ENCODE results near the gene MCF2L. TPM values are rescaled to one million over a fixed set of nuclear protein-coding genes. Genes with fewer than 3 reads are reported as not detected.

The MCF2L gene
- total and polyA plus RNA-seq, 12 donors = 29.6 to 99.8 (median 45.3) TPM

DNA sequence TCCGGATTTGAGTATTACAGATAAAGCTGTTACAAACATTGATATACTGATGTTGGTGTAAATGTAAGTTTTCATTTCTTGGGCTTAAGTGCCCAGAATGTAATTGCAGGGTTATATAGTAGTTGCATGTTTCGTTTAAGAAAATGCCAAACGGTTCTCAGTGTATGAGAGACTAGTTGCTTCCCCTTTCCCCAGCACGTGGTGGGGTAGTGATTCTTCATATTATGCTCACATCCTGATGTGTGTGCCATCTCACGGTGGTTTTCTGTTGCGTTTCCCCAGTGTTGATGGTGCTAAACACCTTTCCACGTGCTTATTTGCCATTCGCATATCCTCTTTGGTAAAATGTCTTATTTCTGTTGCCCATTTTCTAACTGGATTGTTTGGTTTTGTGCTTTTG is 101.8 kb downstream of the MCF2L start:
- DNase-seq = no peak
- ATAC-seq = no peak
- intact Hi-C loops (cut with DNase I) = no loop called here
- 79 to 83% methylated on average over 8 of the region's 8 CpGs for WGBS, 2 donors
- no peaks in the 10 kb centered on the region for H3K27me3 ChIP-seq
- TF ChIP-seq CTCF (IDR thresholded peaks at IDR 0.05) = no peak
- no peaks in the 10 kb centered on the region for H3K9me3 ChIP-seq
- H3K4me1 ChIP-seq = no peaks in the 10 kb centered on the region
- H3K27ac ChIP-seq = no peak overlapping the region
- no peak overlapping the region for H3K4me3 ChIP-seq
- H3K36me3 ChIP-seq = peaks cover 0 to 74% (median 6%) of the 10 kb centered on the region in 9 donors

- no peaks in the 10 kb centered on the region for H3K27me3 ChIP-seq
- ATAC-seq = no peak
- 83 to 93% methylated on average over 3 of the region's 3 CpGs for WGBS, 2 donors
Measured at GRCh38 chr13:113072376-113072775, 103.4 kb downstream of the MCF2L start.

GRCh38 chr13:113073942-113074341 is 104.9 kb downstream of the MCF2L start:
- Histone ChIP-seq H3K4me1 (peaks cover 0 to 7% (median 0%) of the 10 kb centered on the region in 9 donors), H3K36me3 (peaks cover 0 to 94% (median 9%) of the 10 kb centered on the region in 9 donors), H3K27ac (no peak overlapping the region), H3K9me3 (no peaks in the 10 kb centered on the region), H3K4me3 (no peak overlapping the region), H3K27me3 (no peaks in the 10 kb centered on the region)
- no peak for TF ChIP-seq CTCF (IDR thresholded peaks at IDR 0.05)
- no peak for ATAC-seq
- DNase-seq = peak in 1 of 2 donors; percentile 0
- 91 to 92% methylated on average over 11 of the region's 11 CpGs for WGBS, 2 donors
- intact Hi-C loops (cut with DNase I) = no loop called here

More at GRCh38 chr13:113072376-113072775, 103.4 kb downstream of the MCF2L start:
- H3K4me1 ChIP-seq = peaks cover 0 to 6% (median 0%) of the 10 kb centered on the region in 9 donors
- intact Hi-C loops (cut with DNase I) = no loop called here
- no peak for TF ChIP-seq CTCF (IDR thresholded peaks at IDR 0.05)
- no peak overlapping the region for H3K4me3 ChIP-seq
- H3K9me3 ChIP-seq = no peaks in the 10 kb centered on the region
- peaks cover 0 to 78% (median 9%) of the 10 kb centered on the region in 9 donors for H3K36me3 ChIP-seq
- H3K27ac ChIP-seq = no peak overlapping the region
- DNase-seq = no peak

DNA sequence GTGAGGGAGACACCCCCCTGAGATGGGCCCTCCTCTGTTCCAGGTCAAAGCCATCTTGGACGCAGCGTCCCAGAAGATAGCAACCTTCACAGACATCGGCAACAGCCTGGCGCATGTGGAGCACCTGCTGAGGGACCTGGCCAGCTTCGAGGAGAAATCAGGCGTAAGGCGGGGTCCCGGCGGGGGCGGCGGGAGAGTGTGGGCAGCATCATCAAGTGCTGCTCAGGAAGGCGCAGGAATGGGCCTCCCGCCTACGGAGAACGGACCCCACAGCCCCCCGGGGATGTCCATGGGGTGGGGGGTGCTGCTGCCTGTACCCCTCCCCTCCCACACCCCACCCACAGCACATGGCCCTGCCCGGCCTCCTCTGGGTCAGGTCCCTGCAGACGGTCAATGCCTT is 105.4 kb downstream of the MCF2L start:
- DNase-seq (peak in 1 of 2 donors; percentile 6), ATAC-seq (peak in 1 of 8 donors; percentile 16)
- intact Hi-C loops (cut with DNase I) = no loop called here
- Histone ChIP-seq H3K36me3 (peaks cover 0 to 98% (median 9%) of the 10 kb centered on the region in 9 donors), H3K4me1 (peaks cover 0 to 12% (median 0%) of the 10 kb centered on the region in 9 donors), H3K27ac (no peak overlapping the region), H3K4me3 (no peak overlapping the region), H3K9me3 (no peaks in the 10 kb centered on the region), H3K27me3 (no peaks in the 10 kb centered on the region)
- TF ChIP-seq CTCF (IDR thresholded peaks at IDR 0.05) = no peak
- 91 to 93% methylated on average over 17 to 18 of the region's 18 CpGs for WGBS, 2 donors
